Type B pancreatic cell (in vitro differentiated cells): ENCODE data around the gene INTS11. TPM values are rescaled to one million over a fixed set of nuclear protein-coding genes. Genes with fewer than 3 reads are reported as not detected.

Experiments
- DNase-seq: peaks from one replicate; pipeline ENCODE4 v3.0.0; 2021; ENCODE audit warnings: mixed read lengths; ENCODE audit not compliant: unreplicated experiment; ENCODE audit errors: extremely low spot score
- H3K27ac Mint-ChIP-seq: 2 replicates; pipeline ENCODE4 v1.8.0; 2021; ENCODE audit warnings: mild to moderate bottlenecking, mixed read lengths
- H3K27me3 Mint-ChIP-seq: 2 replicates; pipeline ENCODE4 v1.8.0; 2021; ENCODE audit warnings: mixed read lengths
- H3K36me3 Mint-ChIP-seq: 2 replicates; pipeline ENCODE4 v1.8.0; 2021; ENCODE audit warnings: mixed read lengths
- H3K4me1 Mint-ChIP-seq: one replicate; pipeline ENCODE4 v1.8.0; 2021; ENCODE audit warnings: mixed read lengths; ENCODE audit not compliant: unreplicated experiment
- H3K4me3 Mint-ChIP-seq: 2 replicates; pipeline ENCODE4 v1.8.0; 2021; ENCODE audit warnings: mild to moderate bottlenecking, mixed read lengths
- H3K9me3 Mint-ChIP-seq: 2 replicates; pipeline ENCODE4 v1.8.0; 2021; ENCODE audit warnings: mixed read lengths
- CTCF ChIP-seq: fragments of 200-600 bp; sonication (generic); conservative IDR thresholded peaks from 2 replicates; pipeline ENCODE4 v1.5.0; 2021; ENCODE audit warnings: antibody characterized with exemption, mild to moderate bottlenecking
- total RNA-seq: library from RNA; stranded (reverse); gene quantifications from 2 replicates; pipeline ENCODE4 v1.2.1, GENCODE V29; 2021; ENCODE audit warnings: low replicate concordance

INTS11 gene
- total RNA-seq, 1 donor from 2014 or later = 138 TPM

GRCh38 chr1:1327291-1327690 lies 2.8 kb upstream of the INTS11 start:
- Mint-ChIP-seq H3K4me3 (peak overlapping the region; percentile 65), H3K4me1 (peaks cover 8% of the 10 kb centered on the region), H3K27me3 (no peaks in the 10 kb centered on the region), H3K27ac (no peak overlapping the region), H3K36me3 (no peaks in the 10 kb centered on the region), H3K9me3 (no peaks in the 10 kb centered on the region)
- DNase-seq = no peak
- TF ChIP-seq CTCF = no peak

- H3K36me3 Mint-ChIP-seq = no peaks in the 10 kb centered on the region
- DNase-seq = no peak
- H3K4me1 Mint-ChIP-seq = peaks cover 11% of the 10 kb centered on the region
- no peaks in the 10 kb centered on the region for H3K9me3 Mint-ChIP-seq
- H3K27me3 Mint-ChIP-seq = no peaks in the 10 kb centered on the region
- H3K4me3 Mint-ChIP-seq = peak overlapping the region; percentile 82
- H3K27ac Mint-ChIP-seq = peak overlapping the region; percentile 31
- TF ChIP-seq CTCF = no peak
These were observed 1.7 kb upstream of the INTS11 start for GRCh38 chr1:1326075-1326605.

- no peaks in the 10 kb centered on the region for H3K9me3 Mint-ChIP-seq
- peaks cover 11% of the 10 kb centered on the region for H3K4me1 Mint-ChIP-seq
- no peaks in the 10 kb centered on the region for H3K27me3 Mint-ChIP-seq
- no peak for TF ChIP-seq CTCF
- DNase-seq = no peak
- H3K4me3 Mint-ChIP-seq = peak overlapping the region; percentile 82
- H3K27ac Mint-ChIP-seq = peak overlapping the region; percentile 64
- H3K36me3 Mint-ChIP-seq = no peaks in the 10 kb centered on the region
These were observed 1.0 kb upstream of the INTS11 start for GRCh38 chr1:1325288-1326074.

GRCh38 chr1:1324084-1324523 lies 356 bp downstream of the INTS11 start:
- H3K27me3 Mint-ChIP-seq = no peaks in the 10 kb centered on the region
- no peaks in the 10 kb centered on the region for H3K9me3 Mint-ChIP-seq
- no peak for TF ChIP-seq CTCF
- no peaks in the 10 kb centered on the region for H3K36me3 Mint-ChIP-seq
- no peak for DNase-seq
- H3K4me3 Mint-ChIP-seq = peak overlapping the region; percentile 88
- H3K4me1 Mint-ChIP-seq = peaks cover 11% of the 10 kb centered on the region
- peak overlapping the region; percentile 77 for H3K27ac Mint-ChIP-seq

GRCh38 chr1:1322952-1323351 lies 1.5 kb downstream of the INTS11 start:
- Mint-ChIP-seq H3K4me3 (peak overlapping the region; percentile 92), H3K27ac (peak overlapping the region; percentile 85), H3K4me1 (peaks cover 11% of the 10 kb centered on the region), H3K27me3 (no peaks in the 10 kb centered on the region), H3K36me3 (no peaks in the 10 kb centered on the region), H3K9me3 (no peaks in the 10 kb centered on the region)
- TF ChIP-seq CTCF = no peak
- DNase-seq = no peak
